BLaER1 (cell line): ENCODE results near the gene TIMM13.
"Not testable (repeated sequence)": the region's sequence is repeated elsewhere in the genome, so short reads cannot be mapped to it uniquely, and the experiment has no call there.

ENCODE experiments used
- H3K27ac ChIP-seq: shearing (Covaris generic); formaldehyde crosslinking; 2 replicates; pipeline ENCODE4 v1.8.1; 2022
- H3K27me3 ChIP-seq: shearing (Covaris generic); formaldehyde crosslinking; 2 replicates; pipeline ENCODE4 v1.8.1; 2022
- H3K36me3 ChIP-seq: shearing (Covaris generic); formaldehyde crosslinking; 2 replicates; pipeline ENCODE4 v1.8.1; 2022
- H3K4me1 ChIP-seq: shearing (Covaris generic); formaldehyde crosslinking; 2 replicates; pipeline ENCODE4 v1.8.1; 2022
- H3K4me2 ChIP-seq: shearing (Covaris generic); formaldehyde crosslinking; 2 replicates; pipeline ENCODE4 v1.8.1; 2022
- H3K4me3 ChIP-seq: shearing (Covaris generic); formaldehyde crosslinking; 2 replicates; pipeline ENCODE4 v1.8.1; 2022
- H3K9ac ChIP-seq: shearing (Covaris generic); formaldehyde crosslinking; 2 replicates; pipeline ENCODE4 v1.8.1; 2022
- H3K9me3 ChIP-seq: shearing (Covaris generic); formaldehyde crosslinking; 2 replicates; pipeline ENCODE4 v1.8.1; 2022
- H4K20me1 ChIP-seq: shearing (Covaris generic); formaldehyde crosslinking; 2 replicates; pipeline ENCODE4 v1.8.1; 2022
- Cebpa-rat ChIP-seq: shearing (Covaris generic); IDR thresholded peaks from 2 replicates; pipeline ENCODE4 v1.8.1; 2022

TIMM13 gene

GRCh38 chr19:2464389-2464788 is 37.0 kb upstream of the TIMM13 start:
- H3K4me1 ChIP-seq, result peaks cover 51% of the 10 kb centered on the region
- no peak overlapping the region for H3K27ac ChIP-seq

GRCh38 chr19:2463694-2464093 is 36.3 kb upstream of the TIMM13 start:
- H3K27me3 ChIP-seq, H3K36me3 ChIP-seq, H3K9me3 ChIP-seq, H3K27ac ChIP-seq, H3K9ac ChIP-seq, H3K4me2 ChIP-seq, H4K20me1 ChIP-seq, H3K4me3 ChIP-seq: not testable (repeated sequence)
- peaks cover 44% of the 10 kb centered on the region for H3K4me1 ChIP-seq

More at GRCh38 chr19:2464389-2464788, 37.0 kb upstream of the TIMM13 start:
- Histone ChIP-seq H3K4me3 (no peak overlapping the region), H3K4me2 (no peak overlapping the region), H3K9me3 (no peaks in the 10 kb centered on the region), H3K36me3 (no peaks in the 10 kb centered on the region), H3K9ac (no peak overlapping the region), H4K20me1 (no peaks in the 10 kb centered on the region), H3K27me3 (no peaks in the 10 kb centered on the region)
- TF ChIP-seq Cebpa-rat, result no peak

- TF ChIP-seq Cebpa-rat, result no peak
- H3K9ac ChIP-seq, result peak overlapping the region; percentile 76
- H3K4me2 ChIP-seq, result peak overlapping the region; percentile 95
Observed at GRCh38 chr19:2462635-2463421, 35.4 kb upstream of the TIMM13 start.

GRCh38 chr19:2461751-2462634 is 34.6 kb upstream of the TIMM13 start:
- peak overlapping the region; percentile 81 for H3K27ac ChIP-seq

More at GRCh38 chr19:2462635-2463421, 35.4 kb upstream of the TIMM13 start:
- Histone ChIP-seq H3K27me3 (no peaks in the 10 kb centered on the region), H4K20me1 (no peaks in the 10 kb centered on the region), H3K9me3 (no peaks in the 10 kb centered on the region), H3K27ac (peak overlapping the region; percentile 81), H3K36me3 (no peaks in the 10 kb centered on the region), H3K4me3 (peak overlapping the region; percentile 74), H3K4me1 (peaks cover 37% of the 10 kb centered on the region)

GRCh38 chr19:2460245-2460644 is 32.9 kb upstream of the TIMM13 start:
- Histone ChIP-seq H3K4me3 (no peak overlapping the region), H3K27me3 (no peaks in the 10 kb centered on the region), H3K4me1 (peaks cover 50% of the 10 kb centered on the region), H4K20me1 (peaks cover 10% of the 10 kb centered on the region), H3K4me2 (peak overlapping the region; percentile 34), H3K9ac (no peak overlapping the region), H3K36me3 (no peaks in the 10 kb centered on the region), H3K27ac (no peak overlapping the region), H3K9me3 (no peaks in the 10 kb centered on the region)
- TF ChIP-seq Cebpa-rat, result no peak

More at GRCh38 chr19:2461751-2462634, 34.6 kb upstream of the TIMM13 start:
- Histone ChIP-seq H4K20me1 (no peaks in the 10 kb centered on the region), H3K9me3 (no peaks in the 10 kb centered on the region), H3K36me3 (no peaks in the 10 kb centered on the region), H3K4me2 (peak overlapping the region; percentile 95), H3K9ac (peak overlapping the region; percentile 76), H3K4me1 (peaks cover 44% of the 10 kb centered on the region), H3K4me3 (peak overlapping the region; percentile 74), H3K27me3 (no peaks in the 10 kb centered on the region)
- no peak for TF ChIP-seq Cebpa-rat

GRCh38 chr19:2458776-2459175 is 31.4 kb upstream of the TIMM13 start:
- H3K27ac ChIP-seq, H3K27me3 ChIP-seq, H3K4me2 ChIP-seq, H3K36me3 ChIP-seq, H3K9me3 ChIP-seq, H3K9ac ChIP-seq, H3K4me3 ChIP-seq: not testable (repeated sequence)
- Histone ChIP-seq H3K4me1 (peaks cover 64% of the 10 kb centered on the region), H4K20me1 (peaks cover 24% of the 10 kb centered on the region)

- no peaks in the 10 kb centered on the region for H3K27me3 ChIP-seq
- peaks cover 32% of the 10 kb centered on the region for H4K20me1 ChIP-seq
- no peak overlapping the region for H3K4me2 ChIP-seq
- H3K9me3 ChIP-seq, result no peaks in the 10 kb centered on the region
- no peak overlapping the region for H3K27ac ChIP-seq
- peaks cover 70% of the 10 kb centered on the region for H3K4me1 ChIP-seq
- H3K36me3 ChIP-seq, result peaks cover 10% of the 10 kb centered on the region; the same call in 1 of the 2 replicates
- no peak overlapping the region for H3K4me3 ChIP-seq
- no peak for TF ChIP-seq Cebpa-rat
- no peak overlapping the region for H3K9ac ChIP-seq
Observed at GRCh38 chr19:2458054-2458453, 30.7 kb upstream of the TIMM13 start.

GRCh38 chr19:2457394-2458037 is 30.1 kb upstream of the TIMM13 start:
- Histone ChIP-seq H3K27me3 (no peaks in the 10 kb centered on the region), H3K4me1 (peaks cover 70% of the 10 kb centered on the region), H3K36me3 (peaks cover 14% of the 10 kb centered on the region; the same call in 1 of the 2 replicates), H3K27ac (peak overlapping the region; percentile 97), H3K9me3 (no peaks in the 10 kb centered on the region), H4K20me1 (peaks cover 37% of the 10 kb centered on the region), H3K9ac (peak overlapping the region; percentile 98), H3K4me2 (peak overlapping the region; percentile 96), H3K4me3 (peak overlapping the region; percentile 100)
- no peak for TF ChIP-seq Cebpa-rat

GRCh38 chr19:2455851-2456570 is 28.6 kb upstream of the TIMM13 start:
- peak overlapping the region; percentile 100 for H3K4me3 ChIP-seq
- peak overlapping the region; percentile 97 for H3K27ac ChIP-seq
- H3K9ac ChIP-seq, result peak overlapping the region; percentile 98
- TF ChIP-seq Cebpa-rat, result no peak
- H3K4me2 ChIP-seq, result peak overlapping the region; percentile 96
- H3K36me3 ChIP-seq, result peaks cover 27% of the 10 kb centered on the region
- H3K9me3 ChIP-seq, result no peaks in the 10 kb centered on the region
- H3K4me1 ChIP-seq, result peaks cover 60% of the 10 kb centered on the region
- peaks cover 52% of the 10 kb centered on the region for H4K20me1 ChIP-seq
- no peaks in the 10 kb centered on the region for H3K27me3 ChIP-seq
